Body of pancreas (tissue), 4 donors: ENCODE data around the gene CDKN2AIP.

Experiments
- POLR2A ChIP-seq, 3 donors: fragments of 450-650 bp; IDR thresholded peaks; one replicate each; pipeline ENCODE4 v1.6.1; 2016; ENCODE audit warnings: antibody characterized with exemption in 3 of 3, mild to moderate bottlenecking in 2 of 3
- TF ChIP-seq, protein P1 (sequence below), 7 experiments: fragments of 450-650 bp in 4 of 7; fragments of 200-600 bp in 3 of 7; sonication (generic) in 3 of 7; IDR thresholded peaks; one replicate each; pipeline ENCODE4 v1.5.1; 2016 to 2019; ENCODE audit warnings: antibody characterized with exemption in 7 of 7

DNA sequence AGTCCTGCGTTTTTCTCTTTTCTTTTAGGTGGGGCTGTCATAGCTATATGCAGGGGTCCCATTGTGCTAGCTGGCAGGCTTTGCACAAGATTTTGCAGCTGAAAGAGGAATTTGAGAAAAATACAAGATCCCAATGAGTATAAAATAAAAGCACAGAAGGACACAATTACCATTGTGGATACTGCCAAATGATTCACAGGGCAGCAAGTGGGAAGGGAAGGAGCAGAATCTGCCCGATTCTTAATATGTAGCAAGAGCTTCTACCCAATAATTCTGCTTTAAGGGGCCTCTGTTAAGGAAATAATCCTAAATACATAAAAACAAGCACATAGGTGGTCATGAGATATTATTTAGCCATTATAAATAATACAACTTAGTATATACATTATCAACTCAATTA, 34.5 kb downstream of the CDKN2AIP start:
- TF ChIP-seq, protein P1, sequence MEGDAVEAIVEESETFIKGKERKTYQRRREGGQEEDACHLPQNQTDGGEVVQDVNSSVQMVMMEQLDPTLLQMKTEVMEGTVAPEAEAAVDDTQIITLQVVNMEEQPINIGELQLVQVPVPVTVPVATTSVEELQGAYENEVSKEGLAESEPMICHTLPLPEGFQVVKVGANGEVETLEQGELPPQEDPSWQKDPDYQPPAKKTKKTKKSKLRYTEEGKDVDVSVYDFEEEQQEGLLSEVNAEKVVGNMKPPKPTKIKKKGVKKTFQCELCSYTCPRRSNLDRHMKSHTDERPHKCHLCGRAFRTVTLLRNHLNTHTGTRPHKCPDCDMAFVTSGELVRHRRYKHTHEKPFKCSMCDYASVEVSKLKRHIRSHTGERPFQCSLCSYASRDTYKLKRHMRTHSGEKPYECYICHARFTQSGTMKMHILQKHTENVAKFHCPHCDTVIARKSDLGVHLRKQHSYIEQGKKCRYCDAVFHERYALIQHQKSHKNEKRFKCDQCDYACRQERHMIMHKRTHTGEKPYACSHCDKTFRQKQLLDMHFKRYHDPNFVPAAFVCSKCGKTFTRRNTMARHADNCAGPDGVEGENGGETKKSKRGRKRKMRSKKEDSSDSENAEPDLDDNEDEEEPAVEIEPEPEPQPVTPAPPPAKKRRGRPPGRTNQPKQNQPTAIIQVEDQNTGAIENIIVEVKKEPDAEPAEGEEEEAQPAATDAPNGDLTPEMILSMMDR (IDR thresholded peaks at IDR 0.05): no peak
- TF ChIP-seq POLR2A (IDR thresholded peaks at IDR 0.05): no peak
